ENCODE measurements around the gene RREB1.

RREB1 gene

GRCh38 chr6:7107578-7108195 is at the start of gene RREB1:
RREB1 (plus strand) TSS chr6:7107961; CDS start chr6:7181912, 73,951 bp downstream.
- DNase-seq = peak; percentile 60

- peak; percentile 85 for DNase-seq
Observed at GRCh38 chr6:7058250-7058923, 49.4 kb upstream of the RREB1 start.

- DNase-seq = peak; percentile 41
Observed at GRCh38 chr6:7060769-7061516, 46.8 kb upstream of the RREB1 start.

- peak; percentile 71 for DNase-seq
Observed at GRCh38 chr6:7062451-7063162, 45.2 kb upstream of the RREB1 start.

- no peak for DNase-seq
Observed at GRCh38 chr6:7067305-7067704, 40.5 kb upstream of the RREB1 start.

GRCh38 chr6:7071405-7071804 is 36.4 kb upstream of the RREB1 start:
- no peak for DNase-seq

GRCh38 chr6:7073082-7073820 is 34.5 kb upstream of the RREB1 start:
- DNase-seq = no peak

- no peak for DNase-seq
Observed at GRCh38 chr6:7073821-7074525, 33.8 kb upstream of the RREB1 start.

GRCh38 chr6:7074870-7075269 is 32.9 kb upstream of the RREB1 start:
- no peak for DNase-seq

- no peak for DNase-seq
Observed at GRCh38 chr6:7075341-7076000, 32.3 kb upstream of the RREB1 start.

GRCh38 chr6:7077856-7078255 is 29.9 kb upstream of the RREB1 start:
- no peak for DNase-seq

- no peak for DNase-seq
Observed at GRCh38 chr6:7078856-7079255, 28.9 kb upstream of the RREB1 start.

GRCh38 chr6:7080311-7080710 is 27.4 kb upstream of the RREB1 start:
- no peak for DNase-seq

- DNase-seq = peak; percentile 79
Observed at GRCh38 chr6:7085911-7086310, 21.9 kb upstream of the RREB1 start.

GRCh38 chr6:7086488-7086887 is 21.3 kb upstream of the RREB1 start:
- DNase-seq = no peak

- DNase-seq = no peak
Observed at GRCh38 chr6:7087066-7087465, 20.7 kb upstream of the RREB1 start.

- DNase-seq = no peak
Observed at GRCh38 chr6:7087491-7087979, 20.2 kb upstream of the RREB1 start.

GRCh38 chr6:7088076-7088742 is 19.6 kb upstream of the RREB1 start:
- peak; percentile 23 for DNase-seq

- DNase-seq = no peak
Observed at GRCh38 chr6:7098993-7099392, 8.8 kb upstream of the RREB1 start.

GRCh38 chr6:7100072-7100752 is 7.5 kb upstream of the RREB1 start:
- no peak for DNase-seq

Measured in NCI-H2029 (cell line).